PC-3 (cell line): ENCODE data around the gene FCRLB. TPM values are rescaled to one million over a fixed set of nuclear protein-coding genes. Genes with fewer than 3 reads are reported as not detected.

ENCODE experiments used
- ATAC-seq: fragments of 200-7000 bp; cut with Tn5 transposase; 2 replicates; pipeline ENCODE4 v1.9.1; 2020; ENCODE audit warnings: mild to moderate bottlenecking, moderate library complexity
- BruUV-seq: library from RNA; stranded (reverse); fragments of 400-500 nt; replicated peaks from 2 replicates; lab custom pipeline; 2021; lab: Mats Ljungman, UMichigan
- CTCF ChIA-PET: fragments of 300-600 bp; sonication (Branson Sonifier 250); formaldehyde crosslinking; loops from one replicate; lab custom pipeline; 2022; ENCODE audit warnings: antibody characterized with exemption; lab: Charles Lee
- POLR2A ChIA-PET: fragments of 300-600 bp; sonication (Branson Sonifier 250); formaldehyde crosslinking; loops from one replicate; lab custom pipeline; 2022; ENCODE audit warnings: antibody characterized with exemption; ENCODE audit not compliant: unreplicated experiment; lab: Charles Lee
- DNase-seq: peaks from one replicate; pipeline ENCODE4 v3.0.0-alpha.2; 2015
- H2AFZ ChIP-seq: fragments of 300-600 bp; sonication (generic); 2 replicates; pipeline ENCODE4 v1.6.0; 2016; ENCODE audit warnings: antibody characterized with exemption, low read length
- H3F3A ChIP-seq: fragments of 300-600 bp; sonication (generic); one replicate; pipeline ENCODE4 v1.6.0; 2017; ENCODE audit warnings: antibody characterized with exemption, low read length, control low read depth, mild to moderate bottlenecking; ENCODE audit not compliant: unreplicated experiment
- H3K27ac ChIP-seq: fragments of 300-600 bp; sonication (generic); 2 replicates; pipeline ENCODE4 v1.5.1; 2016; ENCODE audit warnings: mild to moderate bottlenecking, low read length
- H3K27me3 ChIP-seq: fragments of 300-600 bp; sonication (generic); 2 replicates; pipeline ENCODE4 v1.6.1; 2016; ENCODE audit warnings: low read length, mixed read lengths
- H3K36me3 ChIP-seq: fragments of 300-600 bp; sonication (generic); 2 replicates; pipeline ENCODE4 v1.6.1; 2016; ENCODE audit warnings: low read depth, mixed run types, low read length, mixed read lengths
- H3K4me1 ChIP-seq: fragments of 300-600 bp; sonication (generic); 2 replicates; pipeline ENCODE4 v1.5.1; 2016; ENCODE audit warnings: low read length; ENCODE audit not compliant: insufficient read depth
- H3K4me2 ChIP-seq: fragments of 300-600 bp; sonication (generic); 2 replicates; pipeline ENCODE4 v1.6.0; 2016; ENCODE audit warnings: low read length
- H3K4me3 ChIP-seq: fragments of 300-600 bp; sonication (generic); 2 replicates; pipeline ENCODE4 v1.5.1; 2016; ENCODE audit warnings: mild to moderate bottlenecking, low read length, mixed read lengths
- H3K79me2 ChIP-seq: fragments of 300-600 bp; sonication (generic); 2 replicates; pipeline ENCODE4 v1.6.1; 2017; ENCODE audit warnings: low read length, mixed read lengths
- H3K9ac ChIP-seq: fragments of 300-600 bp; sonication (generic); 2 replicates; pipeline ENCODE4 v1.6.0; 2016; ENCODE audit warnings: mild to moderate bottlenecking, low read length
- H3K9me2 ChIP-seq: fragments of 300-600 bp; sonication (generic); replicated peaks from 2 replicates; pipeline ENCODE4 v1.6.1; 2016; ENCODE audit warnings: mixed run types, low read length, mixed read lengths
- H3K9me3 ChIP-seq: fragments of 300-600 bp; sonication (generic); 2 replicates; pipeline ENCODE4 v1.6.1; 2016; ENCODE audit warnings: low read length, mixed read lengths
- H4K20me1 ChIP-seq: fragments of 300-600 bp; sonication (generic); 2 replicates; pipeline ENCODE4 v1.6.1; 2016; ENCODE audit warnings: low read length, mixed read lengths
- EZH2 ChIP-seq: fragments of 300-600 bp; sonication (generic); IDR thresholded peaks from one replicate; pipeline ENCODE4 v1.6.1; 2017; ENCODE audit warnings: antibody characterized with exemption, mild to moderate bottlenecking, low read length; ENCODE audit not compliant: unreplicated experiment
- EZH2phosphoT487 ChIP-seq: fragments of 300-600 bp; sonication (generic); IDR thresholded peaks from 2 replicates; pipeline ENCODE4 v1.6.1; 2018; ENCODE audit warnings: mild to moderate bottlenecking, antibody characterized with exemption, low read length, borderline replicate concordance
- intact Hi-C: fragments of 100-400 bp; cut with micrococcal nuclease; formaldehyde crosslinking; loops from 2 replicates; pipeline ENCODE4 v1.9.0; 2023
- total RNA-seq: library from RNA; depleted of rRNA; stranded (reverse); fragments of >200 nt; gene quantifications from 2 replicates; pipeline ENCODE4 v1.2.3, GENCODE V29; 2014
- TF ChIP-seq, protein P1 (sequence below): fragments of 300-600 bp; sonication (generic); conservative IDR thresholded peaks from 2 replicates; pipeline ENCODE4 v1.5.1; 2017; ENCODE audit warnings: antibody characterized with exemption, low read depth, mild to moderate bottlenecking, low read length

The FCRLB gene
- total RNA-seq, 1 experiment from 2014 or later, result 12.7 TPM

DNA sequence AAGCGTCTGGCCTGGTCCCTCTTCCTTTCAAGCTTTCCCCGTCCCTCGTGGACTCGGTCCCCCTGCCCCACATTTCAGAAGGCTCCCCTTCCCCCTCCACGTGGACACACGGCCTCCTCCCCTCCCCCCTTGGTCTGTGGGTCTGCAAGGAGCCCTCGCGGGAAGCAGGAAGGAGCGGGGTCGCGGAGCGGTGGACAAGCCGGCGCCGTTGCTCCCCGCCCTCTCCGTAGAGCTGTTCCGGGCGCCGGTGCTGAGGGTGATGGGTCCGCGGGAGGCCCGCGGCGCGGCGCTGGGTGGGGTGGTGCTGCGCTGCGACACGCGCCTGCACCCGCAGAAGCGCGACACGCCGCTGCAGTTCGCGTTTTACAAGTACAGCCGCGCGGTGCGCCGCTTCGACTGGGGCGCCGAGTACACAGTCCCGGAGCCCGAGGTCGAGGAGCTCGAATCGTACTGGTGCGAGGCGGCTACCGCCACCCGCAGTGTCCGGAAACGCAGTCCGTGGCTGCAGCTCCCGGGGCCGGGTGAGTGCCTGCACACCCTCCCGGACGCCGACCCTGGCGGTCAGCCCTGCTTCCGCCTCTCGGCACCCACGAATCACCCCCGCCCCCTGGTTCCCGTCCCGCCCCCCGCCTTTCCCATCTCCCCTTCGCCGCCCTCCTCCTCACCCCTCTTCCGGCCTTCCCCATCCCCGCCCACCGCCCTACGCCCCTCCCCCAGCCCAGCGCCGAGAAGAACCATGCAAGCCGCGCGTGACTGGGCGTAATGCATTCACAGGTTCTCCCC lies 5.3 kb downstream of the FCRLB start:
- Histone ChIP-seq H3K9me3 (no peaks in the 10 kb centered on the region), H3K27ac (peak overlapping the region; percentile 72), H3K9ac (peak overlapping the region; percentile 85), H2AFZ (peak overlapping the region; percentile 87), H3F3A (no peaks in the 10 kb centered on the region), H3K36me3 (no peaks in the 10 kb centered on the region), H4K20me1 (no peaks in the 10 kb centered on the region), H3K27me3 (no peaks in the 10 kb centered on the region), H3K79me2 (peaks cover 23% of the 10 kb centered on the region), H3K4me1 (peaks cover 77% of the 10 kb centered on the region), H3K4me2 (peak overlapping the region; percentile 99), H3K4me3 (peak overlapping the region; percentile 85), H3K9me2 (no peaks in the 10 kb centered on the region)
- ATAC-seq (peak; percentile 62), DNase-seq (peak; percentile 81)
- intact Hi-C loops, result no loop called here
- BruUV-seq, result no TSS peak
- POLR2A ChIA-PET, result interaction anchor here (1.1 kb wide), 1 partner anchor 11 kb away, joined by 4 read pairs; no protein-coding TSS in a partner anchor
- TF ChIP-seq EZH2 (no peak), EZH2phosphoT487 (peak; percentile 81)
- CTCF ChIA-PET, result interaction anchor here (1.0 to 1.3 kb wide), 2 partner anchors 12 to 15 kb away, joined by 5 to 15 read pairs; no protein-coding TSS in a partner anchor

DNA sequence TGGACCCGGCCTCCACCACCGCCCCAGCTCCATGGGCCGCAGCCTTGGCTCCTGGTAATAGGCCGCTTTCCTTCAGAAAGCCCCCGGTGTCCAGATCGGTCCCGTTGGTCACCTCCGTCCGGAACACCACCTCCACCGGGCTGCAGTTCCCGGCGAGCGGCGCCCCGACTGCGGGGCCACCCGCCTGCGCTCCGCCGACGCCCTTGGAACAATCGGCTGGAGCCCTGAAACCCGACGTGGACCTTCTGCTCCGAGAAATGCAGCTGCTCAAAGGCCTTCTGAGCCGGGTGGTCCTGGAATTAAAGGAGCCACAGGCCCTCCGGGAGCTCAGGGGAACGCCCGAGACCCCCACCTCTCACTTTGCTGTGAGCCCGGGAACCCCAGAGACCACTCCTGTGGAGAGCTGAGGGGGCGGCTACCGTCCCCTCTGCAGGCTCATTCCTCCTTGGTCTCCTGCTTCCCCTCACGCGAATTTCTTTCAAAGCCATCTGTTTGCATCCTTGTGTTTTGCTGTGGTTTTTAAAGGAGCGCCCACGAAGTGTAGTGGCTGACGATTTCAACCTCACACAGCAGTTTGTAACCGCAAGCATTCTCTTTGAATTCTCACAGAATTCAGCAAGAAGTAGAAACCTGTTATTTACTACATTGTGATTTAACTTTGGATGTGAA lies 6.0 kb downstream of the FCRLB start:
- peak; percentile 26 for DNase-seq
- Histone ChIP-seq H3K4me1 (peaks cover 77% of the 10 kb centered on the region), H2AFZ (peak overlapping the region; percentile 67), H3K4me3 (peak overlapping the region; percentile 85), H4K20me1 (no peaks in the 10 kb centered on the region), H3K27ac (peak overlapping the region; percentile 67), H3K9ac (peak overlapping the region; percentile 85), H3K36me3 (no peaks in the 10 kb centered on the region), H3K9me2 (no peaks in the 10 kb centered on the region), H3F3A (no peaks in the 10 kb centered on the region), H3K79me2 (peaks cover 23% of the 10 kb centered on the region), H3K9me3 (no peaks in the 10 kb centered on the region), H3K27me3 (no peaks in the 10 kb centered on the region), H3K4me2 (peak overlapping the region; percentile 99)
- TSS peak; percentile 83 for BruUV-seq
- CTCF ChIA-PET, result interaction anchor here (1.3 kb wide), 1 partner anchor 14 kb away, joined by 5 read pairs; no protein-coding TSS in a partner anchor
- intact Hi-C loops, result no loop called here
- POLR2A ChIA-PET, result interaction anchor here (1.1 kb wide), 1 partner anchor 11 kb away, joined by 4 read pairs; no protein-coding TSS in a partner anchor
- TF ChIP-seq EZH2phosphoT487 (no peak), EZH2 (no peak)
- TF ChIP-seq, protein P1, sequence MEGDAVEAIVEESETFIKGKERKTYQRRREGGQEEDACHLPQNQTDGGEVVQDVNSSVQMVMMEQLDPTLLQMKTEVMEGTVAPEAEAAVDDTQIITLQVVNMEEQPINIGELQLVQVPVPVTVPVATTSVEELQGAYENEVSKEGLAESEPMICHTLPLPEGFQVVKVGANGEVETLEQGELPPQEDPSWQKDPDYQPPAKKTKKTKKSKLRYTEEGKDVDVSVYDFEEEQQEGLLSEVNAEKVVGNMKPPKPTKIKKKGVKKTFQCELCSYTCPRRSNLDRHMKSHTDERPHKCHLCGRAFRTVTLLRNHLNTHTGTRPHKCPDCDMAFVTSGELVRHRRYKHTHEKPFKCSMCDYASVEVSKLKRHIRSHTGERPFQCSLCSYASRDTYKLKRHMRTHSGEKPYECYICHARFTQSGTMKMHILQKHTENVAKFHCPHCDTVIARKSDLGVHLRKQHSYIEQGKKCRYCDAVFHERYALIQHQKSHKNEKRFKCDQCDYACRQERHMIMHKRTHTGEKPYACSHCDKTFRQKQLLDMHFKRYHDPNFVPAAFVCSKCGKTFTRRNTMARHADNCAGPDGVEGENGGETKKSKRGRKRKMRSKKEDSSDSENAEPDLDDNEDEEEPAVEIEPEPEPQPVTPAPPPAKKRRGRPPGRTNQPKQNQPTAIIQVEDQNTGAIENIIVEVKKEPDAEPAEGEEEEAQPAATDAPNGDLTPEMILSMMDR, result no peak
- ATAC-seq, result no peak

DNA sequence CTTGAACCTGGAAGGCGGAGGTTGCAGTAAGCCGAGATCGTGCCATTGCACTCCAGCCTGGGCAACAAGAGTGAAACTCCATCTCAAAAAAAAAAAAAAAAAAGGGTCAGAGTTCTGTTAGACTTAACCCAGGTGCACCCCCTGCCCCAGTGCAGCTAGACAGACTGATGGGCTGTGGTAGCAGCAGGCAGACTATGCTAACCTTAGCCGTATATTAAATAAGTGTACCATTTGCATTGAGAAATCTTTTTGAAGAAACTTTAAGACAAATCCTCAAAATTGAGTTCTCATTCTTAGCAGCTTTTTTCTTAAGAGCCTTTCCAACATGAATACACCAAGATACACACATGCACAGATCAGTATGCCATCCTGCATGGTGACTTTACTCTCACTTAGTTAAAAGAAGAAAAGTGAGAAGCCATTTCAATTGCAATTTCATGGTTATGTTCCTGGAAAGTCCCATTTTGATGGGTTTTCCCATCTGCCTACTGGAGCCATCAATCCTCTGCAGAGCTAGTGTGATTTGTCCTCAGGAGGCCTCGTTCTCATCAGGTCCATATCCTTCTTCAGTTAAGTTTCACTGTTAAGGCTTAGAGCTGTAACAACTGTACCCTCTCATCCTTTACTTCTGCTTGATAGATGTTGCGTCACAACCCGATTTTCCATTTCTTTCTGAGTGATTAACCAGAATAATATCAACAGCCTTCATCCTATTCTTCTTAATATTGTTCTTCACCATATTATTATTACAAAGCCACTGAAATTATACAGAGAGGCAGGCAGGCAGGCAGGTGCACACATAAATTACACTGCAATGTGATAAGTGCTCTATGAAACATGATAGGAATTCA lies 7.3 kb downstream of the FCRLB start:
- Histone ChIP-seq H3K36me3 (no peaks in the 10 kb centered on the region), H2AFZ (no peak overlapping the region), H3K9me2 (no peaks in the 10 kb centered on the region), H3K27me3 (no peaks in the 10 kb centered on the region), H3K4me3 (no peak overlapping the region), H3K9ac (no peak overlapping the region), H3K9me3 (no peaks in the 10 kb centered on the region), H3K27ac (no peak overlapping the region; the same call in 1 of the 2 replicates), H4K20me1 (no peaks in the 10 kb centered on the region), H3F3A (peaks cover 9% of the 10 kb centered on the region), H3K4me2 (no peak overlapping the region), H3K4me1 (peaks cover 79% of the 10 kb centered on the region), H3K79me2 (peaks cover 23% of the 10 kb centered on the region)
- intact Hi-C loops, result no loop called here
- no TSS peak for BruUV-seq
- TF ChIP-seq EZH2phosphoT487, result no peak
- TF ChIP-seq, protein P1, result no peak
- no peak for TF ChIP-seq EZH2
- ATAC-seq (no peak), DNase-seq (no peak)
- POLR2A ChIA-PET, result interaction anchor here (0.6 kb wide), 1 partner anchor 8 kb away, joined by 4 read pairs; no protein-coding TSS in a partner anchor
- CTCF ChIA-PET, result no interaction called here
